ENCODE data around the gene BTG1. TPM values are rescaled to one million over a fixed set of nuclear protein-coding genes. Genes with fewer than 3 reads are reported as not detected.
A peak's percentile ranks its signal among the peaks of the same experiment; 100 is the strongest.
"Not testable (repeated sequence)": the region's sequence is repeated elsewhere in the genome, so short reads cannot be mapped to it uniquely, and the experiment has no call there.

BTG1 gene
- total and polyA plus RNA-seq, 9 of the 15 experiments (the other 6 are each of a cell fraction or from before 2014, with no cell fraction given), result 3.7 to 28.6 (median 7.4) TPM

GRCh38 chr12:92094751-92095161 lies 50.9 kb downstream of the BTG1 start:
- Histone ChIP-seq H3K4me3 (no peak overlapping the region), H3K9ac (ENCODE audit: insufficient read depth in 1 of 2, low read depth in 2 of 2, low read length in 2 of 2) (no peak overlapping the region), H3K4me1 (replicated peaks in 1 of 2; ENCODE audit: control insufficient read depth in 2 of 2, insufficient read depth in 2 of 2, low read length in 2 of 2) (peaks cover 0 to 11% of the 10 kb centered on the region in 2 experiments; a peak in 2 of 5 replicates), H3K9me1 (ENCODE audit: control insufficient read depth, insufficient read depth, low read length) (no peaks in the 10 kb centered on the region), H3K27me3 (ENCODE audit: control insufficient read depth in 2 of 2, insufficient read depth in 2 of 2, low read length in 2 of 2) (no peaks in the 10 kb centered on the region), H3K36me3 (ENCODE audit: control insufficient read depth, insufficient read depth, low read length) (no peaks in the 10 kb centered on the region), H2AFZ (ENCODE audit: low read depth, low read length) (0 out of 2 replicates have a peak overlapping the region, but pooled peaks have one; percentile 37), H4K20me1 (replicated peaks; ENCODE audit: control insufficient read depth, insufficient read depth, low read length) (no peaks in the 10 kb centered on the region), H3K4me2 (ENCODE audit: insufficient read depth, low read length) (no peak overlapping the region), H3K79me2 (ENCODE audit: control insufficient read depth, insufficient read depth, low read length) (no peaks in the 10 kb centered on the region), H3K9me3 (replicated peaks; ENCODE audit: control insufficient read depth, insufficient read depth, low read depth, low read length) (no peaks in the 10 kb centered on the region), H3K27ac (ENCODE audit: extremely low read depth, low read depth, low read length) (no peak overlapping the region)
- DNase-seq (ENCODE audit: extremely low read depth in 1 of 4, low spot score in 3 of 4), result no peak
- intact Hi-C loops (cut with micrococcal nuclease) (no loop called here), in situ Hi-C loops (cut with MboI) (no loop called here)
- no peak for FAIRE-seq
- WGBS (ENCODE audit: insufficient coverage, low coverage, missing lambda C conversion rate), result 18% methylated on average over 1 of the region's 1 CpG
- POLR2A ChIA-PET, result no interaction called here
- CTCF ChIA-PET (ENCODE audit: low intra/inter-chr PET ratio), result no interaction called here
- no peak for TF ChIP-seq TCFL5 (CRISPR knock-in tag; conservative IDR thresholded peaks at IDR 0.05)
- no peak for TF ChIP-seq PTBP1 (IDR thresholded peaks at IDR 0.05; ENCODE audit: low read depth, low read length)
- ATAC-seq, result peak; percentile 33; the same call in 2 of the 3 replicates
- no TSS peak for BruUV-seq (replicated peaks)

- H3K9me1 ChIP-seq (ENCODE audit: control insufficient read depth, insufficient read depth, low read length); H3K4me2 ChIP-seq (ENCODE audit: insufficient read depth, low read length); intact Hi-C loops (cut with micrococcal nuclease); BruUV-seq (replicated peaks); FAIRE-seq; H3K4me3 ChIP-seq; in situ Hi-C loops (cut with MboI); POLR2A ChIA-PET; CTCF ChIA-PET (ENCODE audit: low intra/inter-chr PET ratio); DNase-seq (ENCODE audit: extremely low read depth in 1 of 4, low spot score in 3 of 4); H3K79me2 ChIP-seq (ENCODE audit: control insufficient read depth, insufficient read depth, low read length); H4K20me1 ChIP-seq (replicated peaks; ENCODE audit: control insufficient read depth, insufficient read depth, low read length); H3K9ac ChIP-seq (ENCODE audit: insufficient read depth in 1 of 2, low read depth in 2 of 2, low read length in 2 of 2); H3K27me3 ChIP-seq (ENCODE audit: control insufficient read depth in 2 of 2, insufficient read depth in 2 of 2, low read length in 2 of 2); H3K9me3 ChIP-seq (replicated peaks; ENCODE audit: control insufficient read depth, insufficient read depth, low read depth, low read length); H3K27ac ChIP-seq (ENCODE audit: extremely low read depth, low read depth, low read length); ATAC-seq; H3K36me3 ChIP-seq (ENCODE audit: control insufficient read depth, insufficient read depth, low read length): not testable (repeated sequence)
- Histone ChIP-seq H3K4me1 (replicated peaks in 1 of 2; ENCODE audit: control insufficient read depth in 2 of 2, insufficient read depth in 2 of 2, low read length in 2 of 2) (peaks cover 0 to 11% of the 10 kb centered on the region in 2 experiments; a peak in 2 of 5 replicates), H2AFZ (ENCODE audit: low read depth, low read length) (0 out of 2 replicates have a peak overlapping the region, but pooled peaks have one; percentile 37)
- WGBS (ENCODE audit: insufficient coverage, low coverage, missing lambda C conversion rate), result 20% methylated on average over 3 of the region's 3 CpGs
Measured at GRCh38 chr12:92094301-92094700, 51.3 kb downstream of the BTG1 start.

Small RNA genes lying within 50 kb of the gene (small RNA-seq; reads per million reads assigned to genes)
- gene RF00019, result not detected

Measured in K562 (cell line).